Caco-2 (cell line): ENCODE measurements around the gene ENOX1. TPM values are rescaled to one million over a fixed set of nuclear protein-coding genes. Genes with fewer than 3 reads are reported as not detected.

Experiments used
- BruUV-seq: library from RNA; stranded (reverse); fragments of 400-500 nt; replicated peaks from 2 replicates; lab custom pipeline; 2021; lab: Mats Ljungman, UMichigan
- CTCF ChIA-PET: fragments of 300-600 bp; sonication (Branson Sonifier 250); formaldehyde crosslinking; loops from one replicate; lab custom pipeline; 2022; ENCODE audit warnings: antibody characterized with exemption; lab: Charles Lee
- POLR2A ChIA-PET: fragments of 300-600 bp; sonication (Branson Sonifier 250); formaldehyde crosslinking; loops from one replicate; lab custom pipeline; 2022; ENCODE audit warnings: antibody characterized with exemption; lab: Charles Lee
- DNase-seq, 2 experiments: peaks; one replicate each; pipeline versions ENCODE4 v3.0.0 to v3.0.0-alpha.2; 2020 to 2022
- H3K27me3 ChIP-seq: replicated peaks from 2 replicates; pipeline ENCODE4 v1.6.0; 2011; ENCODE audit warnings: low read length; ENCODE audit not compliant: control insufficient read depth, insufficient read depth
- H3K36me3 ChIP-seq: 2 replicates; pipeline ENCODE4 v1.5.1; 2011; ENCODE audit warnings: low read length; ENCODE audit not compliant: control insufficient read depth, insufficient read depth
- H3K4me1 ChIP-seq: fragments of 250-450 bp; sonication (Bioruptor Pico); 2 replicates; pipeline ENCODE4 v1.5.1; 2020; ENCODE audit warnings: mild to moderate bottlenecking
- H3K4me3 ChIP-seq: 2 replicates; pipeline ENCODE4 v1.5.1; 2011; ENCODE audit warnings: low read depth, mild to moderate bottlenecking, control low read depth, low read length
- H3K9me3 ChIP-seq: fragments of 250-450 bp; sonication (Bioruptor Pico); 2 replicates; pipeline ENCODE4 v1.5.1; 2020; ENCODE audit warnings: mild to moderate bottlenecking, moderate library complexity
- H3K27ac Mint-ChIP-seq: one replicate; pipeline ENCODE4 v1.8.0; 2022; ENCODE audit warnings: mixed read lengths; ENCODE audit not compliant: unreplicated experiment
- H3K27me3 Mint-ChIP-seq: one replicate; pipeline ENCODE4 v1.8.0; 2022; ENCODE audit warnings: mixed read lengths; ENCODE audit not compliant: insufficient read depth, unreplicated experiment
- H3K36me3 Mint-ChIP-seq: one replicate; pipeline ENCODE4 v1.8.0; 2022; ENCODE audit warnings: mild to moderate bottlenecking, mixed read lengths; ENCODE audit not compliant: insufficient read depth, unreplicated experiment
- H3K4me1 Mint-ChIP-seq: one replicate; pipeline ENCODE4 v1.8.0; 2022; ENCODE audit warnings: low read depth, mixed read lengths; ENCODE audit not compliant: unreplicated experiment
- H3K4me3 Mint-ChIP-seq: one replicate; pipeline ENCODE4 v1.8.0; 2022; ENCODE audit warnings: mild to moderate bottlenecking, moderate library complexity, mixed read lengths; ENCODE audit not compliant: unreplicated experiment
- H3K9me3 Mint-ChIP-seq: one replicate; pipeline ENCODE4 v1.8.0; 2022; ENCODE audit warnings: mixed read lengths; ENCODE audit not compliant: unreplicated experiment
- CTCF ChIP-seq, 2 experiments: fragments of 200-600 bp in 1 of 2; IDR thresholded peaks; 1 replicate in 1 of 2; 2 replicates in 1 of 2; pipeline versions ENCODE4 v1.5.1 to v1.8.0; 2011 to 2022; ENCODE audit warnings: antibody characterized with exemption in 1 of 2, control low read depth in 1 of 2, inconsistent platforms in 1 of 2, low read depth in 1 of 2, low read length in 1 of 2, mild to moderate bottlenecking in 1 of 2, moderate library complexity in 1 of 2; ENCODE audit not compliant: insufficient read depth in 1 of 2, severe bottlenecking in 1 of 2, unreplicated experiment in 1 of 2
- intact Hi-C: fragments of 100-400 bp; cut with micrococcal nuclease; formaldehyde crosslinking; loops from one replicate; pipeline ENCODE4 v1.10.0; 2022; ENCODE audit not compliant: unreplicated experiment
- total RNA-seq: library from RNA; stranded (reverse); gene quantifications from 2 replicates; pipeline ENCODE4 v1.2.3, GENCODE V29; 2022

Gene ENOX1
- total RNA-seq, 1 experiment from 2014 or later, result 9.1 TPM

GRCh38 chr13:43648733-43649132 lies 138.0 kb downstream of the ENOX1 start:
- Histone ChIP-seq H3K27me3 (no peaks in the 10 kb centered on the region), H3K36me3 (no peaks in the 10 kb centered on the region), H3K4me3 (no peak overlapping the region), H3K9me3 (no peaks in the 10 kb centered on the region), H3K4me1 (no peaks in the 10 kb centered on the region)
- H3K9me3 Mint-ChIP-seq, result no peaks in the 10 kb centered on the region
- CTCF ChIA-PET, result no interaction called here
- no peaks in the 10 kb centered on the region for H3K27me3 Mint-ChIP-seq
- no peak overlapping the region for H3K27ac Mint-ChIP-seq
- DNase-seq, result no peak
- H3K4me1 Mint-ChIP-seq, result no peaks in the 10 kb centered on the region
- intact Hi-C loops, result no loop called here
- H3K36me3 Mint-ChIP-seq, result no peaks in the 10 kb centered on the region
- POLR2A ChIA-PET, result no interaction called here
- no peak overlapping the region for H3K4me3 Mint-ChIP-seq
- TF ChIP-seq CTCF (IDR thresholded peaks at IDR 0.05; ENCODE audit: insufficient read depth in 1 of 2, low read depth in 1 of 2, low read length in 1 of 2, severe bottlenecking in 1 of 2, unreplicated experiment in 1 of 2), result no peak
- BruUV-seq, result no TSS peak

- ChIA-PET CTCF (no interaction called here), POLR2A (no interaction called here)
- no peak overlapping the region for H3K4me3 ChIP-seq
- no peaks in the 10 kb centered on the region for H3K4me1 ChIP-seq
- H3K36me3 ChIP-seq, result no peaks in the 10 kb centered on the region
- BruUV-seq, result no TSS peak
- H3K36me3 Mint-ChIP-seq, result no peaks in the 10 kb centered on the region
- H3K27me3 Mint-ChIP-seq, result no peaks in the 10 kb centered on the region
- H3K9me3 ChIP-seq, result no peaks in the 10 kb centered on the region
- no peaks in the 10 kb centered on the region for H3K4me1 Mint-ChIP-seq
- H3K27ac Mint-ChIP-seq, result no peak overlapping the region
- TF ChIP-seq CTCF (IDR thresholded peaks at IDR 0.05; ENCODE audit: insufficient read depth in 1 of 2, low read depth in 1 of 2, low read length in 1 of 2, severe bottlenecking in 1 of 2, unreplicated experiment in 1 of 2), result no peak
- intact Hi-C loops, result no loop called here
- no peak for DNase-seq
- H3K4me3 Mint-ChIP-seq, result no peak overlapping the region
- H3K27me3 ChIP-seq, result no peaks in the 10 kb centered on the region
- no peaks in the 10 kb centered on the region for H3K9me3 Mint-ChIP-seq
Measured at GRCh38 chr13:43647471-43647870, 139.3 kb downstream of the ENOX1 start.

GRCh38 chr13:43640476-43640875 lies 146.3 kb downstream of the ENOX1 start:
- BruUV-seq, result no TSS peak
- H3K4me1 Mint-ChIP-seq, result no peaks in the 10 kb centered on the region
- H3K4me3 Mint-ChIP-seq, result no peak overlapping the region
- no peak overlapping the region for H3K27ac Mint-ChIP-seq
- Histone ChIP-seq H3K27me3 (no peaks in the 10 kb centered on the region), H3K4me1 (no peaks in the 10 kb centered on the region), H3K9me3 (no peaks in the 10 kb centered on the region), H3K36me3 (no peaks in the 10 kb centered on the region), H3K4me3 (no peak overlapping the region)
- no peaks in the 10 kb centered on the region for H3K9me3 Mint-ChIP-seq
- intact Hi-C loops, result no loop called here
- H3K36me3 Mint-ChIP-seq, result no peaks in the 10 kb centered on the region
- DNase-seq, result no peak
- POLR2A ChIA-PET, result no interaction called here
- no peak for TF ChIP-seq CTCF (IDR thresholded peaks at IDR 0.05; ENCODE audit: insufficient read depth in 1 of 2, low read depth in 1 of 2, low read length in 1 of 2, severe bottlenecking in 1 of 2, unreplicated experiment in 1 of 2)
- CTCF ChIA-PET, result no interaction called here
- H3K27me3 Mint-ChIP-seq, result no peaks in the 10 kb centered on the region
